Measurements from ENCODE around the gene SLCO6A1.

GRCh38 chr5:102418531-102418930 lies 80.3 kb downstream of the SLCO6A1 start:
- no peak for TF ChIP-seq CTCF (IDR thresholded peaks at IDR 0.05)
- TF ChIP-seq POLR2A (IDR thresholded peaks at IDR 0.05): no peak
- no peak for TF ChIP-seq EP300 (IDR thresholded peaks at IDR 0.05)

All from tibial nerve (tissue), 4 donors.